Activated T-cell treated with anti-CD3 and anti-CD28 coated beads for 48 hours (primary cell): Measurements from ENCODE around the gene LHFPL4.
"Not testable (repeated sequence)": the region's sequence is repeated elsewhere in the genome, so short reads cannot be mapped to it uniquely, and the experiment has no call there.

ENCODE experiments used
- DNase-seq: peaks from one replicate; pipeline ENCODE4 v3.0.0-alpha.2; 2020; ENCODE audit warnings: low read depth

LHFPL4 gene

GRCh38 chr3:9536212-9536611 lies 17.4 kb downstream of the LHFPL4 start:
- DNase-seq: no peak

GRCh38 chr3:9534429-9534828 lies 19.2 kb downstream of the LHFPL4 start:
- DNase-seq: no peak

- DNase-seq: no peak
Observed at GRCh38 chr3:9525078-9525477, 28.5 kb downstream of the LHFPL4 start.

GRCh38 chr3:9514956-9515355 lies 38.7 kb downstream of the LHFPL4 start:
- DNase-seq: no peak

- DNase-seq: no peak
Observed at GRCh38 chr3:9514306-9514705, 39.3 kb downstream of the LHFPL4 start.

GRCh38 chr3:9512456-9513045 lies 41.1 kb downstream of the LHFPL4 start:
- DNase-seq: no peak

- DNase-seq: no peak
Observed at GRCh38 chr3:9508781-9509180, 44.8 kb downstream of the LHFPL4 start.

GRCh38 chr3:9507586-9508578 lies 45.7 kb downstream of the LHFPL4 start:
- DNase-seq: no peak

GRCh38 chr3:9503283-9503682 lies 50.3 kb downstream of the LHFPL4 start:
- peak; percentile 68 for DNase-seq

- no peak for DNase-seq
Observed at GRCh38 chr3:9501226-9501625, 52.4 kb downstream of the LHFPL4 start.

- peak; percentile 72 for DNase-seq
Observed at GRCh38 chr3:9500108-9501050, 53.2 kb downstream of the LHFPL4 start.

- no peak for DNase-seq
Observed at GRCh38 chr3:9499455-9500107, 54.0 kb downstream of the LHFPL4 start.

- DNase-seq: no peak
Observed at GRCh38 chr3:9498781-9499180, 54.8 kb downstream of the LHFPL4 start.

GRCh38 chr3:9497821-9498565 lies 55.6 kb downstream of the LHFPL4 start:
- DNase-seq: no peak

- DNase-seq: no peak
Observed at GRCh38 chr3:9496893-9497292, 56.7 kb downstream of the LHFPL4 start.

GRCh38 chr3:9494036-9494435 lies 59.6 kb downstream of the LHFPL4 start:
- DNase-seq: not testable (repeated sequence)

GRCh38 chr3:9491506-9491905 lies 62.1 kb downstream of the LHFPL4 start:
- no peak for DNase-seq

GRCh38 chr3:9485248-9485647 lies 68.4 kb downstream of the LHFPL4 start:
- DNase-seq: no peak

GRCh38 chr3:9480265-9480664 lies 73.4 kb downstream of the LHFPL4 start:
- no peak for DNase-seq

GRCh38 chr3:9476935-9477334 lies 76.7 kb downstream of the LHFPL4 start:
- no peak for DNase-seq

- no peak for DNase-seq
Observed at GRCh38 chr3:9474482-9474881, 79.1 kb downstream of the LHFPL4 start.
